Inferior parietal cortex (tissue), 1 donor: Measurements from ENCODE around the gene TRIP13.
"Not testable (repeated sequence)": the region's sequence is repeated elsewhere in the genome, so short reads cannot be mapped to it uniquely, and the experiment has no call there.

Source experiments
- DNase-seq: peaks from one replicate; pipeline ENCODE4 v3.0.0-alpha.2; 2016; ENCODE audit errors: extremely low spot score

Gene TRIP13

GRCh38 chr5:891837-892393 is 769 bp upstream of the TRIP13 start:
- no peak for DNase-seq

DNA sequence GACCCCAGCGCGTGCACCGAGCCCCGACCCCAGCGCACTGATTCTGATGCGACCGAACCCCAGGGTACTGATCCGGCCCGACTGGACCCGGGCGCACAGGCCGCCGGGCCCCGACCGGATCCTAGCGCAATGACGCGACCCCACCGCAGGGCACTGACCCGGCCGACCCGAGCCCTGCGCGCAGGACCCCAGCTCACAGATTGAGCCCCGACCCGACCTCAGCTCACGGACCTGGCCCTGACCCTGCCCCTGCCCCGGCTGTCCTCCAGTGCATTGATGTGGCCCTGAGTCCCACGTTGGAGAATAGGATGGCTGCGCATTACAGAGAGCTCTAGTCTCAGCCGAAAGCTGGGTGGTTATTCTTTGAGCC is 438 bp downstream of the TRIP13 start:
- DNase-seq, result no peak

- no peak for DNase-seq
Measured at GRCh38 chr5:893711-894110, 1.0 kb downstream of the TRIP13 start.

- DNase-seq, result no peak
Measured at GRCh38 chr5:900781-901180, 8.1 kb downstream of the TRIP13 start.

DNA sequence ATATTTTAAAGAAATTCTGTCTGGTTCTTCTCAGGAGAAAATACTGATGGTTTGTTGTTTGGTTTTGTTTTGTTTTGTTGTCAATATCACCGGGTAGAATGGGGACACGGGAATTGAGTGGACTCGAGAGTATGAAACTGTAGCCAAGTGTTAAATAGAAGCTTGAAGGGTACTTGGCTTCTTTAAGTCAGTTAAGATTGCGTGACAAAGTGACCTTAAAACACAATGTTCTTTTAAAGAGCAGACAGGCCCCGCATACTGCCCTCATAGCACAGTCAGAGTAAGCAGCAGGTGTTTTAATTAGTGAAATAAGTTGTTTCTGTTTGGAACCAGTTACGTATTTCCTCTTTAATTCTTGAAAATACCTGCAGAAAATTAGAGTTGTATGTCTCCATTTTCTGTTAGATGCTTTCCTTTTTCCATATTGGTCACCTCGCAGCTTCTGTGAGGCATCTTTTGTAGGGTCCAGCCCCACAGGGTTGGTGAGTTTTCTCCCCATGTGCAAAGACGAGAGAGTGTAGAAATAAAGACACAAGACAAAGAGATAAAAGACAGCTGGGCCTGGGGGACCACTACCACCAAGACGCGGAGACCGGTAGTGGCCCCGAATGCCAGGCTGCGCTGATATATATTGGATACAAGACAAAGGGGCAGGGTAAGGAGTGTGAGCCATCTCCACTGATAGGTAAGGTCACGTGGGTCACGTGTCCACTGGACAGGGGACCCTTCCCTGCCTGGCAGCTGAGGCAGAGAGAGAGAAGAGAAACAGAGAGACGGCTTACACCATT is 9.6 kb downstream of the TRIP13 start:
- DNase-seq, result no peak

DNA sequence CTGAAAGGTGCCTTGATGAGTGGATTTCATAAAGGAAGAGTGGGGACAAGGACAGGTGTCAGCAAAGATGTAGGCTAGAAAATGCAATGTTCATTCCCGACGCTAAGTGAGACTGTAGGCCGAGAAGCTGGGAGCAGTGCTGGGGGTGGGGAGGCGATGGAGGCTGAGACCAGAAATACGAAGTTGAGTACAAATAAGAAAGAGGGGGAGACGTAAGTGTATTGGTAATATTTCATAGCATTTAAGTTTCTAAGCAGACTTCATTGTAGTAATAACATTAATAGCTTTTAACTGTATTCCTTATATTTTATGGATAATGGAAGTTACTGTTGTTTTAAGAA is 11.0 kb downstream of the TRIP13 start:
- no peak for DNase-seq

DNA sequence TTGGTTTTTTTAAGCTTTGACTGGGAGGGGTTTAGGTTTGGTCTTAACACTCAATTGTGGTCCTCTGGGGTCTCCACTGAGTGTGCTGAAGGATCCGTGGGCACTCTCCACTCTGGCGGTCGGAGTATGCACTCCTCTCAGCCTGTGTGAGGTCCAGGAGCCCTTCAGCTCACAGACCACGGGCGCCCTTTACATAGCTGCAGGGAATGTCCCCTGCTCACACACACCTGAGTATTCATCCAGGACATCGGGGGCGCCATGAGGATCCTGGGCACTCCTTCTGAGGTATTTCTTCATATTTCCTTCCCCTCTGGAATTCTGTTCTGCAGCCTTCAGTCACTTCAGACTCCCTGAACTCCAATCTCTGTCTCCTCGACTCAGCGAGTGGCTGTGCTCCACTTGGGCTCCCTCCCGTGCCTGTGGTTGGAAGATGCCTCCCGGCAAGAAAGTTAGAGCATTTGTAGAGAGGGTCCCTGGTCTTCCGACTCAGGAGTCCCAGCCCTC is 12.5 kb downstream of the TRIP13 start:
- no peak for DNase-seq

DNA sequence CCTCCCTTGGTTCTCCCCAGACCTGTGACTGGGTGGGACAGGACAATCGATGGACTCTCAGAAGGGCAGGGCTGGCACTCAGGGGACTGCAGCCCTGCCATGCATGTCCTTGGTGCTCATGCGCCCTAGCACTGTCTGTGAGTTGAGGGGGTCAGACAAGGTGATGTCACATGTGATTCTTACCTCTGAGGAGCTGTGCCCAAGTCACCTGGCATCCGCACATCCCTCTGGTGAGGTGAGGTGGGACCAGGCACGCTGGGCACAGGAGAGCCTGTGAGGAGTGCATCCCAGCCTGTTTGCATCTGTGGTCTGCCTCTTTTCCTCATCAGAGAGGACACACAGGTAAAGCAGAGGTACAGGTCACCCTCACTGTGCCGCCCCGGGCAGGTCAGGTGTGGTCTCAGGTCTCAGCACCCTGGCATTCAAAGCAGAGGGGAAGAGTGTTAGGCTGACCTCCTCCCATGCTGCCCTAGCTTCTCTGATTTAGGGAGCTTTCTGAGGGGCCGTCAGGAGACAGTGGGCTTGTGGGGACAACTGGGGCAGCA is 14.8 kb downstream of the TRIP13 start:
- DNase-seq, result no peak

DNA sequence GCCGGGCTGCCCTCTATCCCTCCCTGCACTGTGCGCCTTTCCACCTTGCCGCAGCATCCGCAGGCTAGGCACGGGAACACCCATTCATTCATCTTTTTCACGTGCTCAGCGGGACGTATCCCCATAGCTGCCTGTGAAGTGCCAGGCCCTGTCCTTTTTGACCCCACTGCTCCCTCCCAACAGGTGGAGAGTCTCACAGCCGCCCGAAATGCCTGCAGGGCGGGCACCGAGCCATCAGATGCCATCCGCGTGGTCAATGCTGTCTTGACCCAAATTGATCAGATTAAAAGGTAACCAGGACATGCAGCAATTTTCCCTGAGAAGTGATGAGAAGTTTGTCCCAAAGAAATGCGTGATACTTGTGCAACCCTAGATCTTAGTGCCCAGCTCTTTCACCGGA is 15.5 kb downstream of the TRIP13 start:
- DNase-seq, result no peak

DNA sequence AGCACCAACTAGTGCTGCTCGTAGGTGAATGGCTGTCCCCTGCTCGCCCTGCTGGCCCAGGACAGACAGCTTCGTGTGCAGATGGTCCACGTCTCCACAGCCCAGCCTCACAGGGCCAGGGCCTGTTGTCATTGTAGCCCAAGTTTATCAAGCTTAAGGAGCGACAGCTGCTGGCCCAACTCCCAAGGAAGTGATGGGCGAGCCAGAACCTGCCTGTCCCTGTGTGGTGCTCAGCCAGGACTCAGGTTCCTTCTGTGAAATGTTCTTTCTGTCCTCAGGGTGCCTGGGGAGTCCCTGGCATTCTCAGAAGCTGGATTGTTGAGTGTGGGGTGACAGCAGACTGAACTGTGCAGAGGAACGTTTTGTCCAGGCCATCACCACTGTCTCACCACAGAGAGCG is 16.4 kb downstream of the TRIP13 start:
- DNase-seq, result no peak

DNA sequence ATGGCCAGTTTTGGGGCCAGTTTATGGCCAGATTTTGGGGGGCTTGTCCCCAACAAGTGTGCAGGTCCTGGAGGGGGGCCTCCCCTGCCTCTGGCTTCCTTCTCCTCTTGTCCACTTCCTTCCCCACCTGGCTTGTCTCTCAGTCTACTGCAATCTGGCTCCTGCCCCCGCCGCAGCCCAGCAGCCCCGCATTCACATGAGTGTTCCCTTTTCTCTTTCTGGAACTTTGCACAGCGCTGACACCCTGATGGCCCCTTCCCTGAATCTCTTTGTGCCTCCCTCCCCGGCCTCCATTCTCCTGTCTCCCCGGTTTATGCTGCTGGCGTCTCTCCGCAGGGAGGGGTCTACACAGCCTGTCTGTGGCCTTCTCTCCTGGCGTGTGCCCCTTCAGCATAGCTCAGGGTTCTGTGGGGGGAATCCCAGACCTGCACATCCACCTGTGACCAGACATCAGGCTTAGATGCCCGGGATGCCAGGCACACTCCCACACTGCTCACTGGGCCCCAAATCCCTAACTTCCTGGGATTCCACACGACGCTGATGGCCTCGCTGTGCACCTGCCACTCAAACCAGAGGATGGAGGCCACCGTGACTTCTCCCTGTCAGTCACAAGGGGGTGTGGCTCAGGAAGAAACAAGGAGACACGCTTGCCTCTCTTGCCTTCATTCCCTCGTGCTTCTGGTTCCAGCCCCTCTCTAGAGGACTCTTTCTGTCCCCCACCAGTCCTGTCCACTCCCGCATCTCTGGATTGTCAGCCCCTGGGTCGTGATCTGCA is 17.5 kb downstream of the TRIP13 start:
- no peak for DNase-seq

DNA sequence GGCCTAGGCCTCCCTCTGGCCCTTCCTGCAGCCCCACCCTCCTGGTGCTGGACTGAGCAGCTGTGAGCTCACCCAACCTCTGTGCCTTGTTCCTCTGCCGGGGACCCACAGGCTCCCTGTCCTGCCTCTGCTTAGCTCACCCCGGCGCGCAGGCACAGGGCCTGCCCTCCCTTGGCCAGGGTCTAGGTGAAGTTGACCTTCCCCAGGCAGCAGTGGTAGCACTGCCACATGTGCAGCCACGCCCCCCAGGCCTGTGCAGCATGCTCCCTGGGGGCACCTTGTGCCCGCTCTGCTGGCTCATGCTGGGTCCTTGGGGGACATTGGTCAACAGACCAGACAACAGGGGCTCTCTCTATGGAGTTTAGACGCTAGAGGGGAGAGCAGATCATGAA is 18.1 kb downstream of the TRIP13 start:
- DNase-seq, result no peak

GRCh38 chr5:911601-912000 is 18.9 kb downstream of the TRIP13 start:
- no peak for DNase-seq

GRCh38 chr5:912280-913091 is 19.8 kb downstream of the TRIP13 start:
- DNase-seq, result peak; percentile 36

DNA sequence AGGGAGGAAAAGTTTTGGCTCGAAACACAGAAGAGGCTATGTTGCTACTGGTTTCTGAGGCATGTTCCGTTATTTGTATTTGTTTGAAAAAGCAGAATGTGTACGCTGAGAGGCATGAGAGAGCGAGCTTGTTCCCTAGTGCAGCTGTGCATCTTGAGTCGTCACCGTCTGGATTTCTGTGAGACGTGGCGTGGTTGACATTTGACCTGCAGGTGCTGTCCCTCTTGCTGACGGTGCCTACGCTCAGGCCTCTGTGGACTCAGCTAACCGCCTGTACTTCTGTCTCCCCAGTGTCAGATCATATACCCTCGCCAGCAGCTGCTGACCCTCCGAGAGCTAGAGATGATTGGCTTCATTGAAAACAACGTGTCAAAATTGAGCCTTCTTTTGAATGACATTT is 21.5 kb downstream of the TRIP13 start:
- no peak for DNase-seq

GRCh38 chr5:914612-915011 is 21.9 kb downstream of the TRIP13 start:
- no peak for DNase-seq

DNA sequence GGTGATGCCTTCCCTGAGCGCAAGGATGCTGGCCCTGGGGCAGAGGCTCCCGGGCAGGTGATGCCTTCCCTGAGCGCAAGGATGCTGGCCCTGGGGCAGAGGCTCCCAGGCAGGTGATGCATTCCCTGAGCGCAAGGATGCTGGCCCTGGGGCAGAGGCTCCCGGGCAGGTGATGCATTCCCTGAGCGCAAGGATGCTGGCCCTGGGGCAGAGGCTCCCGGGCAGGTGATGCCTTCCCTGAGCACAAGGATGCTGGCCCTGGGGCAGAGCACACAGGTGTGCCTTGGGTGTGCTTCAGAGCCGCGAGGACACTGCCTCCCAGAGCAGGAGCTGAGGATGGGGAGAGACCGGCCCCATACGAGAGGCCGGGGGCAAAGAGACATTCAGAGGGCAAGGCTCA is 22.7 kb downstream of the TRIP13 start:
- DNase-seq, result not testable (repeated sequence)

DNA sequence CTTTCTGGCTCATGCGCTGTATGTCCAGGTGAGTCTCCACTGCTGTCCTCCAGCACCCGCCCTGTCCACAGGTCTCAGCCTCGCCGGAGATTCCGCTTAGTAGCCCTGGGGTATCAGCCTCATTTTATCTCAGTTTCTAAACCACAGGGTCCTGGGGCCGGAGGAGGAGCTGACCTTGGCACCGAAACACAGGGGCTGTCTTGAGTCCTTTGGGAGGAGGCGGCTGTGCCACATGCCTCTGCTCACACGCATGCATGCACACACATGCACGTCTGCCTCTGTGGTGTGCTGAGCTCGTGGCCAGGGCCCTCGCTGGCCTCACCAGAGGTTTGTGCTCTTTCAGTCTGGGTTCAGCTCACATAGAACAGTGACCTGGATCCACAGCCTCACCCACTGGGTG is 23.3 kb downstream of the TRIP13 start:
- DNase-seq, result no peak

DNA sequence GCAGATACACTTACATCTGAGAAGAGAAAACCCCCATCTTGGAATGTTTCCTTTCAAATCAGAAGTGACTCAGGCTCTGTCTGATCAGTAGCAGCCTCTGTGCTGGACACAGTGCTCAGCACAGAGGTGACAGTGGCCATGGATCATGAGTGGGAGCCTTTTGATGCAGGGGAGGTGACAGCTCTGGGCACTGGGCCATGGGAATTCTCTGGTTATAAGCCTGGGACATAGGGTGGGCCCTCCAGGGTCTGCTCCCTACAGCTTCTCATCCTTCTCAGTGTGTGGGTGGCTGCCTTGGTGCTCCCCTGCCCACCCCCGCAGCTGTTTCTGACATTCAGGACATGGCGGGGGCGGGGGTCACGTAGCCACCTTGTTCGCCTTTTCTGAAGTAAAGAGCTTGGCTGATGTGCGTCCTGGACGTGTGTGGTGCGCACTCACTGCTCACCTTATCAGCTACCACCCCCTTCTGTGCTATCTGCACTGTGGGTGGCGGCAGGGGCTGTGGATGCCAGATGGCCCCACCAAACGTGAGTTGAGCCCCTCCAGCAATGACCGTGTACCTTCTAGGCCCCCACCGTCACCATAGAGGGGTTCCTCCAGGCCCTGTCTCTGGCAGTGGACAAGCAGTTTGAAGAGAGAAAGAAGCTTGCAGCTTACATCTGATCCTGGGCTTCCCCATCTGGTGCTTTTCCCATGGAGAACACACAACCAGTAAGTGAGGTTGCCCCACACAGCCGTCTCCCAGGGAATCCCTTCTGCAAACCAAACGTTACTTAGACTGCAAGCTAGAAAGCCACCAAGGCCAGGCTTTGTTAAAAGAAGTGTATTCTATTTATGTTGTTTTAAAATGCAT is 24.0 kb downstream of the TRIP13 start:
- no peak for DNase-seq

GRCh38 chr5:918717-919116 is 26.0 kb downstream of the TRIP13 start:
- DNase-seq, result not testable (repeated sequence)
